RWPE2 (cell line): ENCODE data around the gene PIGP.
A peak's percentile ranks its signal among the peaks of the same experiment; 100 is the strongest.

Source experiments
- ATAC-seq: fragments of 200-7000 bp; cut with Tn5 transposase; 3 replicates; pipeline ENCODE4 v1.9.1; 2021; ENCODE audit warnings: low read depth
- DNase-seq: peaks from one replicate; pipeline ENCODE4 v3.0.0-alpha.2; 2020; ENCODE audit warnings: low spot score
- H3K27ac ChIP-seq: fragments of 450-650 bp; 2 replicates; pipeline ENCODE4 v1.5.1; 2017; ENCODE audit warnings: mild to moderate bottlenecking; ENCODE audit not compliant: poor library complexity, severe bottlenecking
- H3K27me3 ChIP-seq: fragments of 250-450 bp; sonication (Bioruptor Pico); 2 replicates; pipeline ENCODE4 v1.5.1; 2021; ENCODE audit warnings: mild to moderate bottlenecking, moderate library complexity; ENCODE audit not compliant: insufficient read depth, poor library complexity, severe bottlenecking
- H3K36me3 ChIP-seq: fragments of 250-450 bp; sonication (Bioruptor Pico); 2 replicates; pipeline ENCODE4 v1.5.1; 2020; ENCODE audit warnings: low read depth, mild to moderate bottlenecking, moderate library complexity
- H3K4me1 ChIP-seq: fragments of 250-450 bp; sonication (Bioruptor Pico); 2 replicates; pipeline ENCODE4 v1.5.1; 2021; ENCODE audit warnings: mild to moderate bottlenecking, moderate library complexity; ENCODE audit not compliant: insufficient read depth, poor library complexity, severe bottlenecking
- H3K4me3 ChIP-seq: fragments of 250-450 bp; sonication (Bioruptor Pico); 2 replicates; pipeline ENCODE4 v1.5.1; 2021; ENCODE audit warnings: mild to moderate bottlenecking, moderate library complexity; ENCODE audit not compliant: severe bottlenecking
- H3K9me3 ChIP-seq: fragments of 250-450 bp; sonication (Bioruptor Pico); 2 replicates; pipeline ENCODE4 v1.5.1; 2021; ENCODE audit warnings: mild to moderate bottlenecking, moderate library complexity; ENCODE audit not compliant: severe bottlenecking
- TF ChIP-seq, protein P1 (sequence below): fragments of 450-650 bp; IDR thresholded peaks from one replicate; pipeline ENCODE4 v1.5.1; 2017; ENCODE audit warnings: mild to moderate bottlenecking, moderate library complexity; ENCODE audit not compliant: poor library complexity, severe bottlenecking

The PIGP gene

DNA sequence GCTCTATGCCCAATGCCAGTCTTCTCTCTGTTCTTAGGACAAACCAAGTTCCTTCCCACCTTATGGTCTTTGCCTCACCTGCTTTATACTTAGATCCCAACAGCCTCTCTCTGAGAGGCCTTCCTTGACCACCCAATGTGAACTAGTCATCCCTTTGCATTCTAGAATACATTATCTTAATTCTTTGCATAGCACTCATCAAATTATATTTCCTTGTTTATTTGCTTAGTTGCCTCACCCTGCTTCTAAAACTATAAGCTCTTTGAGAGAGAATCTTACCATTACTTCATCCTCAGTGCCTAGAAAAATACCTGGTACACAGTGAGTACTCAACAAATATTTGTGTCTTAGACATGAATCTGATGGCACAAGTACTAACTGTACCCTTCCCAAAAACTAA, 8.0 kb downstream of the PIGP start:
- no peak for ATAC-seq
- H3K36me3 ChIP-seq = peaks cover 34% of the 10 kb centered on the region
- DNase-seq = no peak
- TF ChIP-seq, protein P1, sequence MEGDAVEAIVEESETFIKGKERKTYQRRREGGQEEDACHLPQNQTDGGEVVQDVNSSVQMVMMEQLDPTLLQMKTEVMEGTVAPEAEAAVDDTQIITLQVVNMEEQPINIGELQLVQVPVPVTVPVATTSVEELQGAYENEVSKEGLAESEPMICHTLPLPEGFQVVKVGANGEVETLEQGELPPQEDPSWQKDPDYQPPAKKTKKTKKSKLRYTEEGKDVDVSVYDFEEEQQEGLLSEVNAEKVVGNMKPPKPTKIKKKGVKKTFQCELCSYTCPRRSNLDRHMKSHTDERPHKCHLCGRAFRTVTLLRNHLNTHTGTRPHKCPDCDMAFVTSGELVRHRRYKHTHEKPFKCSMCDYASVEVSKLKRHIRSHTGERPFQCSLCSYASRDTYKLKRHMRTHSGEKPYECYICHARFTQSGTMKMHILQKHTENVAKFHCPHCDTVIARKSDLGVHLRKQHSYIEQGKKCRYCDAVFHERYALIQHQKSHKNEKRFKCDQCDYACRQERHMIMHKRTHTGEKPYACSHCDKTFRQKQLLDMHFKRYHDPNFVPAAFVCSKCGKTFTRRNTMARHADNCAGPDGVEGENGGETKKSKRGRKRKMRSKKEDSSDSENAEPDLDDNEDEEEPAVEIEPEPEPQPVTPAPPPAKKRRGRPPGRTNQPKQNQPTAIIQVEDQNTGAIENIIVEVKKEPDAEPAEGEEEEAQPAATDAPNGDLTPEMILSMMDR = no peak
- no peaks in the 10 kb centered on the region for H3K27me3 ChIP-seq
- H3K4me3 ChIP-seq = no peak overlapping the region
- H3K27ac ChIP-seq = no peak overlapping the region
- H3K4me1 ChIP-seq = peaks cover 9% of the 10 kb centered on the region
- H3K9me3 ChIP-seq = no peaks in the 10 kb centered on the region

DNA sequence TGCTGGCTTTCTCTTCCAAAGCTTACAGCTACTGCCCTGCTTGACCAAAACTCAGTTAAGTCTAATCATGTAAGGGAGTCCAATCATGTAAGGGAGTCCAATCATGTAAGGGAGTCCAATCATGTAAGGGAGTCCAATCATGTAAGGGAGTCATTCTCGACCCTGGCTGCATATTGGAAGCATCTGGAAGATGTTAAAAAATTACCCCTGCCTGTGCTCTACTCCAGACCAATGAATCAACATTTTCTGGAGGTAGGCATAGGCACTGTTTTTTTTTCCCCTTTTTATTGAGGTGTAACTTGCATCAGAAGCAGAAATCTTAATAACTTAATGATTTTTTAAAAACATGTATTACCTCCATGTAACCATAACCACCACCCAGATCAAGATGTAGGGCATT, 9.4 kb downstream of the PIGP start:
- Histone ChIP-seq H3K27ac (no peak overlapping the region), H3K4me3 (no peak overlapping the region), H3K36me3 (peaks cover 29% of the 10 kb centered on the region), H3K27me3 (no peaks in the 10 kb centered on the region), H3K9me3 (no peaks in the 10 kb centered on the region), H3K4me1 (peaks cover 9% of the 10 kb centered on the region)
- TF ChIP-seq, protein P1 = no peak
- ATAC-seq = no peak
- no peak for DNase-seq

- ATAC-seq = no peak
- H3K27ac ChIP-seq = no peak overlapping the region
- DNase-seq = no peak
- H3K9me3 ChIP-seq = no peaks in the 10 kb centered on the region
- peaks cover 25% of the 10 kb centered on the region for H3K36me3 ChIP-seq
- TF ChIP-seq, protein P1 = no peak
- H3K27me3 ChIP-seq = no peaks in the 10 kb centered on the region
- peaks cover 9% of the 10 kb centered on the region for H3K4me1 ChIP-seq
- H3K4me3 ChIP-seq = no peak overlapping the region
Observed at GRCh38 chr21:37062593-37062935, 10.3 kb downstream of the PIGP start.

GRCh38 chr21:37061926-37062592, 10.8 kb downstream of the PIGP start:
- Histone ChIP-seq H3K4me1 (peaks cover 9% of the 10 kb centered on the region), H3K27ac (no peak overlapping the region), H3K4me3 (no peak overlapping the region), H3K27me3 (no peaks in the 10 kb centered on the region), H3K9me3 (no peaks in the 10 kb centered on the region), H3K36me3 (peaks cover 23% of the 10 kb centered on the region)
- TF ChIP-seq, protein P1 = no peak
- ATAC-seq = no peak
- no peak for DNase-seq

- peaks cover 7% of the 10 kb centered on the region for H3K36me3 ChIP-seq
- TF ChIP-seq, protein P1 = peak; percentile 21
- no peak for DNase-seq
- H3K27me3 ChIP-seq = no peaks in the 10 kb centered on the region
- ATAC-seq = peak; percentile 98
- peaks cover 9% of the 10 kb centered on the region for H3K4me1 ChIP-seq
- no peak overlapping the region for H3K27ac ChIP-seq
- H3K4me3 ChIP-seq = no peak overlapping the region
- no peaks in the 10 kb centered on the region for H3K9me3 ChIP-seq
Observed at GRCh38 chr21:37060296-37060695, 12.6 kb downstream of the PIGP start.
